Esophagus muscularis mucosa (tissue), 4 donors: ENCODE measurements around the gene LMF1. TPM values are rescaled to one million over a fixed set of nuclear protein-coding genes. Genes with fewer than 3 reads are reported as not detected.

Experiments
- DNase-seq: peaks from one replicate; pipeline ENCODE4 v3.0.0-alpha.2; 2017; ENCODE audit errors: extremely low spot score
- H3K27ac ChIP-seq, 4 donors: fragments of 200-600 bp; sonication (generic); replicated peaks in 1 of 4; 1 replicate in 3 of 4; 2 replicates in 1 of 4; pipeline ENCODE4 v1.5.1; 2016 to 2019; ENCODE audit warnings: mild to moderate bottlenecking in 1 of 4
- H3K27me3 ChIP-seq, 4 donors: fragments of 200-600 bp; sonication (generic); one replicate each; pipeline versions ENCODE4 v1.5.1 to v1.6.0; 2016 to 2019
- H3K36me3 ChIP-seq, 4 donors: fragments of 200-600 bp; sonication (generic); one replicate each; pipeline ENCODE4 v1.5.1; 2016 to 2019
- H3K4me1 ChIP-seq, 4 donors: fragments of 200-600 bp; sonication (generic); one replicate each; pipeline ENCODE4 v1.5.1; 2016 to 2019
- H3K4me3 ChIP-seq, 4 donors: fragments of 200-600 bp; sonication (generic); 1 replicate in 2 of 4; 2 replicates in 2 of 4; pipeline ENCODE4 v1.5.1; 2016 to 2019; ENCODE audit warnings: mild to moderate bottlenecking in 4 of 4, moderate library complexity in 1 of 4
- H3K9me3 ChIP-seq, 4 donors: fragments of 200-600 bp; sonication (generic); 1 replicate in 3 of 4; 2 replicates in 1 of 4; pipeline ENCODE4 v1.5.1; 2016 to 2019
- EP300 ChIP-seq: sonication (generic); formaldehyde crosslinking; IDR thresholded peaks from one replicate; pipeline ENCODE4 v1.6.1; 2017; ENCODE audit warnings: antibody characterized with exemption
- POLR2A ChIP-seq: fragments of 450-650 bp; IDR thresholded peaks from one replicate; pipeline ENCODE4 v1.6.1; 2017; ENCODE audit warnings: antibody characterized with exemption, moderate library complexity, mild to moderate bottlenecking, low read depth
- POLR2AphosphoS5 ChIP-seq, 2 donors: sonication (generic); formaldehyde crosslinking; IDR thresholded peaks; one replicate each; pipeline ENCODE4 v1.6.1; 2017; ENCODE audit warnings: antibody characterized with exemption in 2 of 2
- WGBS: methylation state at CpG from one replicate; pipeline ENCODE4 v1.1.5; 2018; 5-methylcytosine and 5-hydroxymethylcytosine counted together
- intact Hi-C: fragments of 100-400 bp; cut with DNase I; formaldehyde crosslinking; loops from one replicate; pipeline ENCODE4 v1.15.1; 2023
- total RNA-seq, 4 donors: library from RNA; depleted of rRNA; stranded (reverse); fragments of >200 nt; gene quantifications; one replicate each; pipeline versions ENCODE4 v1.1.0 to v1.2.1, GENCODE V29; 2016
- TF ChIP-seq, protein P1 (sequence below), 3 experiments: fragments of 200-600 bp in 2 of 3; fragments of 450-650 bp in 1 of 3; sonication (generic) in 2 of 3; IDR thresholded peaks; one replicate each; pipeline ENCODE4 v1.5.1; 2017 to 2019; ENCODE audit warnings: antibody characterized with exemption in 3 of 3, mild to moderate bottlenecking in 2 of 3, moderate library complexity in 1 of 3

The LMF1 gene
- total RNA-seq, 4 donors from 2014 or later: 14.5 to 32.0 (median 23.8) TPM

- 92% methylated on average over 31 of the region's 31 CpGs for WGBS
- no peak overlapping the region for H3K4me3 ChIP-seq
- H3K27me3 ChIP-seq: no peaks in the 10 kb centered on the region
- intact Hi-C loops: no loop called here
- no peak overlapping the region for H3K27ac ChIP-seq
- TF ChIP-seq POLR2A: no peak
- TF ChIP-seq, protein P1, sequence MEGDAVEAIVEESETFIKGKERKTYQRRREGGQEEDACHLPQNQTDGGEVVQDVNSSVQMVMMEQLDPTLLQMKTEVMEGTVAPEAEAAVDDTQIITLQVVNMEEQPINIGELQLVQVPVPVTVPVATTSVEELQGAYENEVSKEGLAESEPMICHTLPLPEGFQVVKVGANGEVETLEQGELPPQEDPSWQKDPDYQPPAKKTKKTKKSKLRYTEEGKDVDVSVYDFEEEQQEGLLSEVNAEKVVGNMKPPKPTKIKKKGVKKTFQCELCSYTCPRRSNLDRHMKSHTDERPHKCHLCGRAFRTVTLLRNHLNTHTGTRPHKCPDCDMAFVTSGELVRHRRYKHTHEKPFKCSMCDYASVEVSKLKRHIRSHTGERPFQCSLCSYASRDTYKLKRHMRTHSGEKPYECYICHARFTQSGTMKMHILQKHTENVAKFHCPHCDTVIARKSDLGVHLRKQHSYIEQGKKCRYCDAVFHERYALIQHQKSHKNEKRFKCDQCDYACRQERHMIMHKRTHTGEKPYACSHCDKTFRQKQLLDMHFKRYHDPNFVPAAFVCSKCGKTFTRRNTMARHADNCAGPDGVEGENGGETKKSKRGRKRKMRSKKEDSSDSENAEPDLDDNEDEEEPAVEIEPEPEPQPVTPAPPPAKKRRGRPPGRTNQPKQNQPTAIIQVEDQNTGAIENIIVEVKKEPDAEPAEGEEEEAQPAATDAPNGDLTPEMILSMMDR (IDR thresholded peaks at IDR 0.05): no peak
- no peak for TF ChIP-seq POLR2AphosphoS5 (IDR thresholded peaks at IDR 0.05)
- H3K4me1 ChIP-seq: no peaks in the 10 kb centered on the region
- no peak for DNase-seq
- peaks cover 0 to 10% (median 0%) of the 10 kb centered on the region in 4 donors for H3K36me3 ChIP-seq
- H3K9me3 ChIP-seq: no peaks in the 10 kb centered on the region
Observed at GRCh38 chr16:850668-851067, 120.1 kb downstream of the LMF1 start.

- DNase-seq: no peak
- H3K27me3 ChIP-seq: no peaks in the 10 kb centered on the region
- H3K27ac ChIP-seq: no peak overlapping the region
- H3K4me1 ChIP-seq: no peaks in the 10 kb centered on the region
- no peaks in the 10 kb centered on the region for H3K9me3 ChIP-seq
- TF ChIP-seq POLR2A (no peak), POLR2AphosphoS5 (IDR thresholded peaks at IDR 0.05) (no peak), EP300 (no peak)
- TF ChIP-seq, protein P1 (IDR thresholded peaks at IDR 0.05): no peak
- WGBS: 94% methylated on average over 43 of the region's 44 CpGs
- no peak overlapping the region for H3K4me3 ChIP-seq
- peaks cover 0 to under 1% (median 0%) of the 10 kb centered on the region in 4 donors for H3K36me3 ChIP-seq
- intact Hi-C loops: no loop called here
Observed at GRCh38 chr16:848510-849253, 122.1 kb downstream of the LMF1 start.

DNA sequence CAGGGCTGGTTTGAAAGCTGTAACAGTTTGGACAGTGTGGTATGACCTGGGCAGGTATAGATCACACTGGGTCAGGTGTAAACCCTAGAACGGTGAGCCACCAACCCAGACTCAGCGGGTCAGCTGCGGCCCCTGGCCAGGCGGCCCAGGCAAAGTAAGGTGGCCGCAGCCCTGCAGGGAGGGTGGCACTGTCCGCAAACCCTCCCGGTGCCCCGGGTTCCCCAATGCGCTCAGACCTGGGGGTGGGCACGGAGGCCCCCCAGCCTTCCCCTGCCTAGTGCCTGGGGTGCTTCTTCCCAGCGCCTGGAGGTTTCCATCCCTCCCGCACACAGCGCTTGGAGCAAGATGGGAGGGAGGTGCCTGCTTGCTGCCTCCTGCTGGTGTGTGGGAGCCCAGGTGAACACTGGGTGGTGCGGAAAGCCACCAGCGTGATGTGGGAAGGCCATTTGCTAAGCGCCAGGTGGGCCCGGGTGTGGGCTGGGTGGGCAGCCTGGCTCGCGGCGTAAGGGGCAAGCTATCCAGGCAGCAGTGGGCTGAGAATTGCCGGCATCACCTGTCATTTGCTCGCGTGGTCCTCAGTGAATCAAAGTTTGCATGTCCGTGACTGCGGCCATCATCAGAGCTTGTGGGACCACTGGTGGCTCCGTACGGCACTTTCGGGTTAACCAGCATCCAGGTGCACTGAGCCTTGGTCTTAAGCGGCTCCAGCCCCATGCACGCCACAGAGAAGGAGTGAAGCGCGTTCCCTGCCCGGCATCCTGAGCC, 122.9 kb downstream of the LMF1 start:
- Histone ChIP-seq H3K36me3 (no peaks in the 10 kb centered on the region), H3K9me3 (no peaks in the 10 kb centered on the region), H3K4me1 (no peaks in the 10 kb centered on the region), H3K27me3 (peaks cover 0 to under 1% (median 0%) of the 10 kb centered on the region in 4 donors), H3K4me3 (no peak overlapping the region), H3K27ac (no peak overlapping the region)
- DNase-seq: no peak
- TF ChIP-seq POLR2A (no peak), POLR2AphosphoS5 (IDR thresholded peaks at IDR 0.05) (no peak), EP300 (no peak)
- TF ChIP-seq, protein P1 (IDR thresholded peaks at IDR 0.05): no peak
- WGBS: 95% methylated on average over 24 of the region's 33 CpGs
- intact Hi-C loops: no loop called here

DNA sequence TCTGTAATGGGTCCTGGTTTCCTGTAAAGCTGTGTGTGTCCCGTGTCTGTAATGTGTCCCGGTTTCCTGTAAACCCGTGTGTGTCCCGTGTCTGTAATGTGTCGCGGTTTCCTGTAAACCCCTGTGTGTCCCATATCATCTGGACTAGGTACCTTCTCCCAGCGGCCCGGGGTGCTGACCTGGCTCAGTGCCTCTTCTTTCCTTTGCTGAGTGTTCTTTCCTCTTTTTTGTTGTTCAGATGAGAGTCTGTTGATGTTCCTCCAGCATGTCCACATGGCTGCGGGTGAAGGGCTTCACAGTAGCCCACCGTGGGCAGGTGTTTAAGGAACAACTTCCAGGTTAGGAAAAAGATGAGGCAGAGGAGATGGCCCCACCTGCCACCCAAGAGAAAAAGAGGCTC, 123.6 kb downstream of the LMF1 start:
- no peak overlapping the region for H3K27ac ChIP-seq
- H3K36me3 ChIP-seq: no peaks in the 10 kb centered on the region
- peaks cover 0 to 8% (median 0%) of the 10 kb centered on the region in 4 donors for H3K27me3 ChIP-seq
- 97% methylated on average over 10 of the region's 10 CpGs for WGBS
- no peak for DNase-seq
- no peak overlapping the region for H3K4me3 ChIP-seq
- no peak for TF ChIP-seq EP300
- no peak for TF ChIP-seq POLR2A
- TF ChIP-seq, protein P1 (IDR thresholded peaks at IDR 0.05): no peak
- TF ChIP-seq POLR2AphosphoS5 (IDR thresholded peaks at IDR 0.05): no peak
- no peaks in the 10 kb centered on the region for H3K9me3 ChIP-seq
- no peaks in the 10 kb centered on the region for H3K4me1 ChIP-seq
- intact Hi-C loops: no loop called here
